Progenitor cell of endocrine pancreas (in vitro differentiated cells): ENCODE measurements around the gene TIAM2. TPM values are rescaled to one million over a fixed set of nuclear protein-coding genes. Genes with fewer than 3 reads are reported as not detected.

Experiments
- DNase-seq: peaks from one replicate; pipeline ENCODE4 v3.0.0; 2021; ENCODE audit warnings: low spot score; ENCODE audit not compliant: unreplicated experiment
- H3K27ac Mint-ChIP-seq: 2 replicates; pipeline ENCODE4 v1.8.0; 2021; ENCODE audit warnings: mild to moderate bottlenecking, moderate library complexity, mixed read lengths
- H3K27me3 Mint-ChIP-seq: 2 replicates; pipeline ENCODE4 v1.8.0; 2021; ENCODE audit warnings: mixed read lengths
- H3K36me3 Mint-ChIP-seq: 2 replicates; pipeline ENCODE4 v1.8.0; 2022; ENCODE audit warnings: mixed read lengths; ENCODE audit not compliant: insufficient read depth
- H3K4me1 Mint-ChIP-seq: 2 replicates; pipeline ENCODE4 v1.8.0; 2021; ENCODE audit warnings: low read depth, mixed read lengths
- H3K4me3 Mint-ChIP-seq: 2 replicates; pipeline ENCODE4 v1.8.0; 2021; ENCODE audit warnings: low read depth, mild to moderate bottlenecking, moderate library complexity, mixed read lengths
- H3K9me3 Mint-ChIP-seq: 2 replicates; pipeline ENCODE4 v1.8.0; 2021; ENCODE audit warnings: low read depth, mixed read lengths
- total RNA-seq: library from RNA; stranded (reverse); gene quantifications from 2 replicates; pipeline ENCODE4 v1.2.1, GENCODE V29; 2021
- TF ChIP-seq, protein P1 (sequence below): fragments of 200-600 bp; sonication (generic); IDR thresholded peaks from one replicate; pipeline ENCODE4 v1.5.0; 2021; ENCODE audit warnings: antibody characterized with exemption, mild to moderate bottlenecking; ENCODE audit not compliant: unreplicated experiment

Gene TIAM2
- total RNA-seq, 1 donor from 2014 or later: 14.3 TPM

GRCh38 chr6:155165029-155165710, 170.1 kb downstream of the TIAM2 start:
- Mint-ChIP-seq H3K36me3 (no peaks in the 10 kb centered on the region), H3K27ac (no peak overlapping the region), H3K4me1 (peaks cover 3% of the 10 kb centered on the region), H3K9me3 (no peaks in the 10 kb centered on the region), H3K27me3 (no peaks in the 10 kb centered on the region), H3K4me3 (no peak overlapping the region)
- no peak for DNase-seq
- TF ChIP-seq, protein P1, sequence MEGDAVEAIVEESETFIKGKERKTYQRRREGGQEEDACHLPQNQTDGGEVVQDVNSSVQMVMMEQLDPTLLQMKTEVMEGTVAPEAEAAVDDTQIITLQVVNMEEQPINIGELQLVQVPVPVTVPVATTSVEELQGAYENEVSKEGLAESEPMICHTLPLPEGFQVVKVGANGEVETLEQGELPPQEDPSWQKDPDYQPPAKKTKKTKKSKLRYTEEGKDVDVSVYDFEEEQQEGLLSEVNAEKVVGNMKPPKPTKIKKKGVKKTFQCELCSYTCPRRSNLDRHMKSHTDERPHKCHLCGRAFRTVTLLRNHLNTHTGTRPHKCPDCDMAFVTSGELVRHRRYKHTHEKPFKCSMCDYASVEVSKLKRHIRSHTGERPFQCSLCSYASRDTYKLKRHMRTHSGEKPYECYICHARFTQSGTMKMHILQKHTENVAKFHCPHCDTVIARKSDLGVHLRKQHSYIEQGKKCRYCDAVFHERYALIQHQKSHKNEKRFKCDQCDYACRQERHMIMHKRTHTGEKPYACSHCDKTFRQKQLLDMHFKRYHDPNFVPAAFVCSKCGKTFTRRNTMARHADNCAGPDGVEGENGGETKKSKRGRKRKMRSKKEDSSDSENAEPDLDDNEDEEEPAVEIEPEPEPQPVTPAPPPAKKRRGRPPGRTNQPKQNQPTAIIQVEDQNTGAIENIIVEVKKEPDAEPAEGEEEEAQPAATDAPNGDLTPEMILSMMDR: no peak

GRCh38 chr6:155170519-155170918, 175.4 kb downstream of the TIAM2 start:
- Mint-ChIP-seq H3K4me3 (no peak overlapping the region), H3K27ac (no peak overlapping the region), H3K4me1 (peaks cover 1% of the 10 kb centered on the region), H3K27me3 (no peaks in the 10 kb centered on the region), H3K9me3 (no peaks in the 10 kb centered on the region), H3K36me3 (no peaks in the 10 kb centered on the region)
- no peak for DNase-seq
- TF ChIP-seq, protein P1: no peak

DNA sequence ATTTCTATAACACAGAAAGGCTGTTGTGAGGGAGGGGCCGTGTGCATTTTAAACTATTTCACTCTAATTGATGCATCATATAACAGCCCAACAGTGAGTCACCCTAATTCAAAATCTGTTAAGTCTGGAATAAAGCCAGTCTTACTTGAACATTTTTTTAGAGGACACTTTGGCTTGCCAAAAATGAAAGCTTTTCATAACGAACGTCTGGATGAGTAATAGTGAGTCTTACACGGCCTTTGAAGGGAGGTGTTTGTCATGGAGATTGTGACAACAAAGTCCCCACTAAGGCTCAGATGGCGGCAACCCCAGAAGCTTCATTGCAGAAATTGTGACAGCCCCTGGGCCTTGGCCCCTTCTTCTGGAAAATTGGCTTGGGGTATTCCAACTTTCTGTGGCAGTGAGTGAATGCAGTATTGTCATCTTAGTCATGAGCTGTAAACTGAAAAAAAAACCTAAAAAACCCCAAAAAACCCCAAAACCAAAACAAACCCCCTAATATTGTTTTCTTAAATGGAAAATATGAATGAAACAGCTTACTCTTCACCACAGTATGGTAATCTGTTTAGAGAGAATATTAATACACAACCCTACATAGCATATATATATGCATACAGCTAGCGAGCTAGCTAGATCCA, 176.1 kb downstream of the TIAM2 start:
- DNase-seq: no peak
- Mint-ChIP-seq H3K27me3 (no peaks in the 10 kb centered on the region), H3K4me1 (peaks cover 1% of the 10 kb centered on the region), H3K4me3 (no peak overlapping the region), H3K27ac (no peak overlapping the region), H3K9me3 (no peaks in the 10 kb centered on the region), H3K36me3 (no peaks in the 10 kb centered on the region)
- TF ChIP-seq, protein P1: no peak

GRCh38 chr6:155171747-155172449, 176.8 kb downstream of the TIAM2 start:
- Mint-ChIP-seq H3K4me3 (no peak overlapping the region), H3K36me3 (no peaks in the 10 kb centered on the region), H3K27ac (no peak overlapping the region), H3K4me1 (no peaks in the 10 kb centered on the region), H3K27me3 (no peaks in the 10 kb centered on the region), H3K9me3 (no peaks in the 10 kb centered on the region)
- TF ChIP-seq, protein P1: no peak
- no peak for DNase-seq

- Mint-ChIP-seq H3K27ac (no peak overlapping the region), H3K4me1 (no peaks in the 10 kb centered on the region), H3K4me3 (no peak overlapping the region), H3K36me3 (no peaks in the 10 kb centered on the region), H3K9me3 (no peaks in the 10 kb centered on the region), H3K27me3 (no peaks in the 10 kb centered on the region)
- DNase-seq: no peak
- TF ChIP-seq, protein P1: no peak
These were observed 178.4 kb downstream of the TIAM2 start for GRCh38 chr6:155173488-155173887.
